Measurements from ENCODE around the gene RSL1D1. TPM values are rescaled to one million over a fixed set of nuclear protein-coding genes. Genes with fewer than 3 reads are reported as not detected.

Gene RSL1D1
- total and polyA plus RNA-seq, 12 donors: 24.7 to 133 (median 101) TPM

- 83 to 88% methylated on average over 5 of the region's 5 CpGs for WGBS, 2 donors
- Histone ChIP-seq H3K27me3 (no peaks in the 10 kb centered on the region), H3K9me3 (no peaks in the 10 kb centered on the region), H3K4me3 (no peak overlapping the region), H3K4me1 (peaks cover 0 to 35% (median 11%) of the 10 kb centered on the region in 9 donors), H3K27ac (peak overlapping the region in 1 of 10 donors; percentile 2), H3K36me3 (peaks cover 0 to 98% (median 13%) of the 10 kb centered on the region in 9 donors)
- ATAC-seq (no peak), DNase-seq (no peak)
- intact Hi-C loops (cut with DNase I): loop anchor here in 1 of 10 donors (10.0 kb wide), 1 partner anchor 189 kb away; no protein-coding TSS in a partner anchor
- TF ChIP-seq CTCF (IDR thresholded peaks at IDR 0.05): no peak
These were observed 24.4 kb upstream of the RSL1D1 start for GRCh38 chr16:11875721-11876120.

GRCh38 chr16:11871193-11871592 is 19.9 kb upstream of the RSL1D1 start:
- Histone ChIP-seq H3K4me1 (peaks cover 0 to 34% (median 16%) of the 10 kb centered on the region in 9 donors), H3K27me3 (no peaks in the 10 kb centered on the region), H3K9me3 (no peaks in the 10 kb centered on the region), H3K27ac (peak overlapping the region in 4 of 10 donors; percentile 4 to 46 (median 17)), H3K4me3 (no peak overlapping the region), H3K36me3 (peaks cover 0 to 78% (median 9%) of the 10 kb centered on the region in 9 donors)
- 25 to 28% methylated on average over 7 of the region's 7 CpGs for WGBS, 2 donors
- intact Hi-C loops (cut with DNase I): loop anchor here in 1 of 10 donors (10.0 kb wide), 1 partner anchor 194 kb away; no protein-coding TSS in a partner anchor
- peak in 3 of 8 donors; percentile 40 to 58 (median 44) for ATAC-seq
- no peak for DNase-seq
- peak in 5 of 9 donors; percentile 11 to 40 (median 30) for TF ChIP-seq CTCF (IDR thresholded peaks at IDR 0.05)

GRCh38 chr16:11870399-11870798 is 19.1 kb upstream of the RSL1D1 start:
- no peak for TF ChIP-seq CTCF (IDR thresholded peaks at IDR 0.05)
- Histone ChIP-seq H3K4me3 (no peak overlapping the region), H3K4me1 (peaks cover 0 to 34% (median 16%) of the 10 kb centered on the region in 9 donors), H3K36me3 (peaks cover 0 to 70% (median 7%) of the 10 kb centered on the region in 9 donors), H3K27me3 (no peaks in the 10 kb centered on the region), H3K27ac (peak overlapping the region in 1 of 10 donors; percentile 22), H3K9me3 (no peaks in the 10 kb centered on the region)
- 41 to 47% methylated on average over 3 of the region's 3 CpGs for WGBS, 2 donors
- ATAC-seq: no peak
- intact Hi-C loops (cut with DNase I): loop anchor here in 1 of 10 donors (10.0 kb wide), 1 partner anchor 194 kb away; no protein-coding TSS in a partner anchor
- DNase-seq: no peak

GRCh38 chr16:11869353-11870228 is 18.2 kb upstream of the RSL1D1 start:
- no peaks in the 10 kb centered on the region for H3K27me3 ChIP-seq
- peaks cover 0 to 62% (median 7%) of the 10 kb centered on the region in 9 donors for H3K36me3 ChIP-seq
- H3K4me3 ChIP-seq: no peak overlapping the region
- intact Hi-C loops (cut with DNase I): loop anchor here in 2 of 10 donors (10.0 kb wide), 1 partner anchor 195 kb away; no protein-coding TSS in a partner anchor
- no peak overlapping the region for H3K27ac ChIP-seq
- ATAC-seq: peak in 1 of 8 donors; percentile 28
- DNase-seq: no peak
- no peaks in the 10 kb centered on the region for H3K9me3 ChIP-seq
- peaks cover 0 to 42% (median 22%) of the 10 kb centered on the region in 9 donors for H3K4me1 ChIP-seq
- TF ChIP-seq CTCF (IDR thresholded peaks at IDR 0.05): no peak
- WGBS, 2 donors: 86 to 92% methylated on average over 8 of the region's 8 CpGs
